Measurements from ENCODE around the gene CDK9. TPM values are rescaled to one million over a fixed set of nuclear protein-coding genes. Genes with fewer than 3 reads are reported as not detected.

The CDK9 gene
- total and polyA plus RNA-seq, 10 of the 15 experiments (the other 5 are each of a cell fraction or from before 2014, with no cell fraction given) = 7.3 to 92.6 (median 51.6) TPM

GRCh38 chr9:127783111-127784008 lies 2.5 kb upstream of the CDK9 start (continued):
- TF ChIP-seq, protein P1, sequence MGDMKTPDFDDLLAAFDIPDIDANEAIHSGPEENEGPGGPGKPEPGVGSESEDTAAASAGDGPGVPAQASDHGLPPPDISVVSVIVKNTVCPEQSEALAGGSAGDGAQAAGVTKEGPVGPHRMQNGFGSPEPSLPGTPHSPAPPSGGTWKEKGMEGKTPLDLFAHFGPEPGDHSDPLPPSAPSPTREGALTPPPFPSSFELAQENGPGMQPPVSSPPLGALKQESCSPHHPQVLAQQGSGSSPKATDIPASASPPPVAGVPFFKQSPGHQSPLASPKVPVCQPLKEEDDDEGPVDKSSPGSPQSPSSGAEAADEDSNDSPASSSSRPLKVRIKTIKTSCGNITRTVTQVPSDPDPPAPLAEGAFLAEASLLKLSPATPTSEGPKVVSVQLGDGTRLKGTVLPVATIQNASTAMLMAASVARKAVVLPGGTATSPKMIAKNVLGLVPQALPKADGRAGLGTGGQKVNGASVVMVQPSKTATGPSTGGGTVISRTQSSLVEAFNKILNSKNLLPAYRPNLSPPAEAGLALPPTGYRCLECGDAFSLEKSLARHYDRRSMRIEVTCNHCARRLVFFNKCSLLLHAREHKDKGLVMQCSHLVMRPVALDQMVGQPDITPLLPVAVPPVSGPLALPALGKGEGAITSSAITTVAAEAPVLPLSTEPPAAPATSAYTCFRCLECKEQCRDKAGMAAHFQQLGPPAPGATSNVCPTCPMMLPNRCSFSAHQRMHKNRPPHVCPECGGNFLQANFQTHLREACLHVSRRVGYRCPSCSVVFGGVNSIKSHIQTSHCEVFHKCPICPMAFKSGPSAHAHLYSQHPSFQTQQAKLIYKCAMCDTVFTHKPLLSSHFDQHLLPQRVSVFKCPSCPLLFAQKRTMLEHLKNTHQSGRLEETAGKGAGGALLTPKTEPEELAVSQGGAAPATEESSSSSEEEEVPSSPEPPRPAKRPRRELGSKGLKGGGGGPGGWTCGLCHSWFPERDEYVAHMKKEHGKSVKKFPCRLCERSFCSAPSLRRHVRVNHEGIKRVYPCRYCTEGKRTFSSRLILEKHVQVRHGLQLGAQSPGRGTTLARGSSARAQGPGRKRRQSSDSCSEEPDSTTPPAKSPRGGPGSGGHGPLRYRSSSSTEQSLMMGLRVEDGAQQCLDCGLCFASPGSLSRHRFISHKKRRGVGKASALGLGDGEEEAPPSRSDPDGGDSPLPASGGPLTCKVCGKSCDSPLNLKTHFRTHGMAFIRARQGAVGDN (IDR thresholded peaks at IDR 0.05) = peak; percentile 97
- TF ChIP-seq KDM1A (IDR thresholded peaks at IDR 0.05; ENCODE audit: borderline replicate concordance) (no peak), CBFB (IDR thresholded peaks at IDR 0.05; ENCODE audit: low read depth) (peak; percentile 44; the same call in 1 of the 2 replicates), MAX (IDR thresholded peaks at IDR 0.05; ENCODE audit: low read depth, low read length) (0 out of 2 replicates have a peak, but pooled peaks have one; percentile 44), PRDM15 (CRISPR knock-in tag; IDR thresholded peaks at IDR 0.05) (no peak), EZH2 (IDR thresholded peaks at IDR 0.05; ENCODE audit: borderline replicate concordance, control insufficient read depth, low read depth, low read length) (no peak), PML (IDR thresholded peaks at IDR 0.05; ENCODE audit: low read length) (no peak), ASH2L (IDR thresholded peaks at IDR 0.05; ENCODE audit: borderline replicate concordance, low read depth) (no peak), NFYA (IDR thresholded peaks at IDR 0.05; ENCODE audit: borderline replicate concordance, low read depth, low read length) (no peak), IRF3 (IDR thresholded peaks at IDR 0.05) (no peak), KLF5 (IDR thresholded peaks at IDR 0.05; ENCODE audit: partially characterized antibody) (no peak), WRNIP1 (IDR thresholded peaks at IDR 0.05; ENCODE audit: borderline replicate concordance, low read depth, low read length) (0 out of 2 replicates have a peak, but pooled peaks have one; percentile 67), POLR2A (IDR thresholded peaks at IDR 0.05; ENCODE audit: low read depth, low read length) (peak; percentile 70), ZNF207 (IDR thresholded peaks at IDR 0.05; ENCODE audit: borderline replicate concordance) (peak; percentile 21; the same call in 1 of the 2 replicates), FOXM1 (IDR thresholded peaks at IDR 0.05; ENCODE audit: low read depth, low read length) (no peak), SP1 (IDR thresholded peaks at IDR 0.05; ENCODE audit: low read depth, low read length) (no peak), BCLAF1 (IDR thresholded peaks at IDR 0.05) (no peak)
